ENCODE measurements around the gene BICRAL.

- TF ChIP-seq POLR2AphosphoS5 (IDR thresholded peaks at IDR 0.05; ENCODE audit: borderline replicate concordance, low read depth, low read length) (no peak), FOXP2 (optimal IDR thresholded peaks at IDR 0.05; ENCODE audit: control extremely low read depth, extremely low read length, insufficient read depth) (no peak), EZH2 (IDR thresholded peaks at IDR 0.05) (no peak)
Observed at GRCh38 chr6:42742116-42742894, 39.5 kb upstream of the BICRAL start.

Data from SK-N-MC (cell line).